ENCODE data around the gene KCNQ4.

Gene KCNQ4

DNA sequence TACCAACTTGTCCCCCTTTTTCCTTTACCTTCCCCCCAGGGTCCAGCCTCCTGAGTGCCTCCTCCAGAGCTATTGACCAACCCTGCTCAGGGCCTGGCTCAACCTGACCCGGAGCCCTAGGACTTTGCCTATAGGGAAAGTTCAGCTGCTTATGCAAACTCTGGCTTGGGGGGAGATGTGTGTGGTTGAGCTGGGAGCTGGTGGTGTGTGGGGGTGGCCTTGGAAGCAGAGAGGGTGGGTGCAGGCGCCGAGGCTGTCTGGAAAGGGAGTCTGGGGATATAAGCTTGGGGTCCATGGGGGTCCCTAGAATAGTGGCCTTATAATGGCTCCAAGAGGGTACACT, 14.1 kb downstream of the KCNQ4 start:
- no peak for DNase-seq

- DNase-seq: no peak
These were observed 15.0 kb downstream of the KCNQ4 start for GRCh38 chr1:40798366-40799281.

- DNase-seq: no peak
These were observed 15.8 kb downstream of the KCNQ4 start for GRCh38 chr1:40799351-40799867.

GRCh38 chr1:40801742-40802077, 18.1 kb downstream of the KCNQ4 start:
- DNase-seq: no peak

GRCh38 chr1:40802078-40802741, 18.6 kb downstream of the KCNQ4 start:
- peak; percentile 78 for DNase-seq

GRCh38 chr1:40802742-40803113, 19.1 kb downstream of the KCNQ4 start:
- no peak for DNase-seq

DNA sequence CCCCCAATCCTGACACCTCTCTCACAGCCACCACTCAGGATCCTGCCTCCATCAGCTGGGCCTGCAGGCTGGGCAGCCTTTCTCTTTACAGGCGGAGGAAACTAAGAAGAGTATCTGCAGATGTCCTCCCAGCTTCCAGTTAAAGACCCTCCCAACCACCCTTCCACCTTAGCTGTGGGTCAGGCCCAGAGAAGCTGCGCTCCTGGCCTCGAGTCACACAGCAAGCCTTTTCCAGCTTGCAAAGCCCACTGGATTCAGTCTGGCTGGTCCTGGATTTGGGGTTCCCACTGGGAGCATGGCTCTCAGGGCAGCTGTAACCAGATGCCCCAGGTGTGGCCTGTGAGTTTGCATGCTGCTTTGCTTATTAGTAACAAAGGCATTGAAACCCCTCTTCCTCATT, 19.9 kb downstream of the KCNQ4 start:
- no peak for DNase-seq

- DNase-seq: no peak
These were observed 20.3 kb downstream of the KCNQ4 start for GRCh38 chr1:40803902-40804301.

DNA sequence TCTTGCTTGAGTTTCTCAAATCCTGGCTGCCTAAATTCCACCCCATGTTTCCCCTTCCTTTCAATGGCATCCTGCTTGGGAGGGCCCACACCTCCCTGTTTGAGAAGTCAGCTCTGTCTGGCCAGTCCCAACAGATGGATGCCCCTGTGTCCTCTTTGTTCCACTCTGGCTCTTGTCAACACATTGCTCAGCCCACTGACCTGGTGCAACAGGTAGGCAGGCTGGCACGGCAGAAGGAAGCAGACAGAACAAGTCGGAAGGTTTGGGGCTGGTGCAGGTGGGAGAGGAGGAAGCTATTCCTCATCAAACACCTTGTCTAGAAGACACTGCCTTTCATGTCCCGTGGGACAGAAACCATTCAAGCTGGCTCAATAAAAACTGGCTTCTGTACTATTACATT, 22.7 kb downstream of the KCNQ4 start:
- no peak for DNase-seq

DNA sequence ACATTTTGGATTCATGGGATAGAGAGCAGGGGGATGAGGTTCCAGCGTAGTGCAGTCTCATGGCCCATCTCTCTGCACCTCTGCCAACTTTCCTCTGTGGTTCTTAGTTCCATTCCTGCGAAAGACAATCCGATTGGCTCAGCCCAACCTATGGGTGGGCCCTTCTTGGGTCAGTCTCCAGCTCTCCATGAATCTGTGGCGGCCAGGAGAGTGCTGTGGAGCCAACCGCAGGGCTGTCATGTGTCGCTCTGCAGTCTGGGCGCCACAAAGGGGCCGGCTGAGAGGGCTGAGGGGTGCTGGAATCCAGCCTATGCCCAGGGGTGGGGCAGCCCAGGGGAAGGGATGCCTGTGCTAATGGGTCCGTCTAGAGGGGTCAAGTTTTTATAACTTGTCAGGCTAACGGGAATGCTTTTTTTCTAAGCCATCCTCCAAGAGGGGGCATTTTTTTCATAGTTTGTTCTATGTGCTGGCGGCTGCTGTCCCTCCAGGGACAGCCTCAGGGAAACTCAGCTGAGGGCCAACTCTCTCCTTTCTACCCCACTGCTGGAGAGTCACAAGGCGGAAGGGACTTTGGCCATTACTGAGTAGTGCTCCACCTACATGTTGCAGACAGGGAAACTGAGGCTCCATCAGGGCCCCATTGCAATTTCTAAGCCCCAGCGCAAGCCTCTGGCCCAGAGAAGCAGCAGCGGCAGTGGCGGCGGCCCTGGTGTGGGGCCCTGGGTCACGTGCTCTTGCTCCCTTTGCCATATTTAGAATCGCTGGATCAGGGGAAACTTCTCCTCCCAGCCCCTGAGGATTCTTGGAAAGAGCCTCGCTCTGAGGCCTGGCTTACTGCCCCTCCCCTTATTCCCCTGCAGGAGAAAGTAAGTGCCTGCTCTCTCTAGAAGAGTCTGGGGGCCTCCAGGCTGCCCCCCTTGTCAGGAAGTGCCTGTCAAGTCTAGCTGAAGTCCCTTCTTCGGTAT, 23.4 kb downstream of the KCNQ4 start:
- DNase-seq: no peak

DNA sequence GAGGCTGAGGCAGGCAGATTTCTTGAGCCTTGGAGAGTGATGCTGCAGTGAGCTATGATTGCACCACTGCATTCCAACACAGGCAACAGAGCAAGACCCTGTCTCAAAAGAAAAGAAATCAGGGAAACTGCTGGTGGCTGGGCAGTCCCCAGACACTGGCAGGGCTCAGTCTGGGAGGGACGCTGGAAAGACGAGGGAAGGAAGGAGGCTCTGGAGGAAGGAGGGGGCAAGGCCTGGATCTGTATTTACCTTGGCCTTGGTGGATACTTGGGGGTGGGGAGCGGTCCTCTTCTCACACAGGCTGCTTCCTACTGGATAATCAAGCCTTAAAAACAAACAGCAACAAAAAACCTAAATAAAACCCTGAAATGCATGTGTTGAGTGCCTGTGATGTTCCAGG, 24.4 kb downstream of the KCNQ4 start:
- no peak for DNase-seq

GRCh38 chr1:40808444-40808843, 24.9 kb downstream of the KCNQ4 start:
- DNase-seq: no peak

DNA sequence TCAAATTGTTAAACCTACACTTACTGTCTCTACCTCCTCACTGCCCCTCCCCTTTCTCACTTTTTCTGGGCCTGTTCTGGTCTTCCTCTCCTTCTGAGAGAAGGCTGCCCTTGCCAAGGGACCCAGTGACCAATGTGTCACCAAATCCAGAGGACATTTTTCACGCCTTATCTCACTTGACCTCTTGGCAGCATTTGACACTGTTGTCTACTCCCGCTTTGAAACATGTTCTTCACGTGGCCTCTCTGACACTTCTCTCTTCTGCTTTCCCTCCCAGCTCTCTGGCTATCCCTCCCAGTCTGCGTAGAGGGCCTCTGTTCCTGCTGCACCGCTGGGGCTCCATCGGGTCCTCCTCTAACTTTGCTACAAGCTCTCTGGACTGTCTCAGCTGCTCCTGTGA, 25.3 kb downstream of the KCNQ4 start:
- DNase-seq: no peak

DNA sequence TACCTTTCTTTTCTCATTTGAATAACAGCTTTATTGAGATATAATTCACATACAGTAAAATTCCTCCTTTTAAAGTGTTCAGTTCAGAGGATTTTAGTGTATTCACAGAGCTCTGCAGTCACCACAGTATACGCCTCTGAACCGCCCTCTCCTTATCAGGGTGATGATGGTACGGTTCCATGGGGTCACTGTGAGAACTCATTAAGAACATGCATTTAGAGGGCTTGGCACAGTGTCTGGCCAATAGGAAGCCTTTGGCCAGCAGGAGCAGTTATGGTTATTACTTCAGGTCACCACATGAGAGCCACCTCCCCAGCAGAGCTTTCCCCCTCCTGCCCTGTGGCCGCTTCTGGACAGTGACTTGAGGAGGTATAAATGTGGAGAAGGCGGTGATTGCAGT, 27.3 kb downstream of the KCNQ4 start:
- DNase-seq: no peak

DNA sequence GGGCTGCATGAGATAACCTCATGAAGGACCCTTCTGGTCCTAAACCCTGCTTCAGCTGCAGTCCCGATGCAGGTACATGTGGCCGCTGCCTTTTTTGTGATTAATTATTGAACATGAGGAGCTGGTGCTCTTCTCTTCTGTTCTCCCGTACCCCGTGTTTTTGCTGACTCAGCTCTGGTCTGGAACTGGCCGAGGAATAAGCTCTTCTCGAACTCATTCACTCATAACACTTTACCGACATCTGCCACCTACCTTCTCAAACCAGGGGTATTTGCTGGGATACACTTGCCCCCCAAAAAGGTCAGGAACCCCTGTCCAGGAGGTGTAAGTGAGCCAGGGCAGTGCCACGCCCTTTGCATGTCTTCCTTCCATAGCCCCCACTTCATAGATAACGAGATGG, 31.8 kb downstream of the KCNQ4 start:
- no peak for DNase-seq

- no peak for DNase-seq
These were observed 34.2 kb downstream of the KCNQ4 start for GRCh38 chr1:40817791-40818263.

- peak; percentile 80 for DNase-seq
These were observed 34.8 kb downstream of the KCNQ4 start for GRCh38 chr1:40818264-40818961.

- no peak for DNase-seq
These were observed 35.5 kb downstream of the KCNQ4 start for GRCh38 chr1:40819101-40819500.

- DNase-seq: no peak
These were observed 36.7 kb downstream of the KCNQ4 start for GRCh38 chr1:40820251-40820797.

DNA sequence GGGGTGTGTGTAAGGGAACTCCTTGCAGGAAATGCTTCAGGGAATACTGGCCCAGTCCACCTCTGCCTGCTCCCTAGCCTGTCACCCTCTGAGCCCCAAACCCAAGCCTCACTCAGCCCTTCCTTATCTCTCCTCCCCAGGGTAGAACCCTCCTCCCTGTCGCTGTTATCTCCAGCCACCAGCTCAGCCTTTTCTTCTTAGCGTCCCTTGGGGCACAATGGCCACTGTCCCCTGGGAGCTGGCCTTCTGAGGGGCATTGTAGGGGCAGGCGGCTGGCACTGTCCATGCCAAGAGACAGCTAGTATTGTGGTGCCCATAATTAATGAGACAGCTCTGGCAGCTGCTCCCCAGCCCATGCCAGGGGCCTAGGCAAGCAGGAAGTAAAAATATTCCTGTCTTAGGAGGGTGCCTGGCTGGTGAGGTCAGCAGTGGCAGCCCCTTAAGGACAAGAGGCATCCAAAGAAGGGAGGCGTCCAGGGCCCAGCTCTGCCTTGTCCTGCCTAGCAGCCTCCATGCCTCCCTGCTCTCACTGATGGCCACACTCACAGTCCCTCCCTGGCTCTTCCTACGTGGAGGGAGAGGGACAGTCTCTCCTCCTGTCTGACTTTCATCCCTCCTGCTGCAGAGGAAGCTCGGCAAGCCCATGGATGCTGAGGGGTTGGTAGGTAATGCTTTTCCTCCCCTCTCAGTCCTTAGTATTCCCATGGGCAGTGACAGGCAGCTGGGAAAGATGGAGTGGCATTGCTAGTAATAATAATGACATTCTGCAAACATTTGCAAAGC, 37.5 kb downstream of the KCNQ4 start:
- DNase-seq: no peak

DNA sequence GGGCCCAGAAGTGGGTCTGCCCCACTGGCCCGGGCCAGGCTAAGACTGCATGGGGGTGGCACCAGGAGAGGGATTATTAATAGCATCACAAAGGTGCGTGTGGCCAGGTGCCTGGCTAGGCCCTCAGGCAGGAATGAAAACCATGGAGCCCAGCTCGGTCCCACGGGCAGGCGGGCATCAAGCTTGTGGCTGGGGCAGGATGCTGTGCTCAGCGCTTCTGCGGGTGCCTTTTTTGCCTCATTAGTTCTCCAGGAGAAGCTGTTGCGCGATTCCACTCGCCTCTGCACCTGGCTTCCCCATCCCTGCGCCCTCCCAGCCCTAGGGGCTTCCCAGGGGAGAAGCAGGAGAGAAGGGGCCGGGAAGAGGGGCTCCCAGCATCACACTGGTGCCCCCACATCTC, 39.3 kb downstream of the KCNQ4 start:
- no peak for DNase-seq

Data from stimulated activated CD4-positive, alpha-beta T cell treated with anti-CD3 and anti-CD28 coated beads, Interleukin-12 subunit alpha, Interleukin-12 subunit beta, amount 100 ng/mL, for 4 hours (primary cell).